HL-60/S4 treated with retinoic acid at 250 ng/mL for 4 days and 3 days (cell line): ENCODE results near the gene TNK2.

Experiments used
- in situ Hi-C: fragments of 300-500 bp; cut with MboI; formaldehyde crosslinking; loops from 2 replicates; pipeline ENCODE4 v1.7.0; 2022; ENCODE audit warnings: low sequenced_read_pairs

Gene TNK2

DNA sequence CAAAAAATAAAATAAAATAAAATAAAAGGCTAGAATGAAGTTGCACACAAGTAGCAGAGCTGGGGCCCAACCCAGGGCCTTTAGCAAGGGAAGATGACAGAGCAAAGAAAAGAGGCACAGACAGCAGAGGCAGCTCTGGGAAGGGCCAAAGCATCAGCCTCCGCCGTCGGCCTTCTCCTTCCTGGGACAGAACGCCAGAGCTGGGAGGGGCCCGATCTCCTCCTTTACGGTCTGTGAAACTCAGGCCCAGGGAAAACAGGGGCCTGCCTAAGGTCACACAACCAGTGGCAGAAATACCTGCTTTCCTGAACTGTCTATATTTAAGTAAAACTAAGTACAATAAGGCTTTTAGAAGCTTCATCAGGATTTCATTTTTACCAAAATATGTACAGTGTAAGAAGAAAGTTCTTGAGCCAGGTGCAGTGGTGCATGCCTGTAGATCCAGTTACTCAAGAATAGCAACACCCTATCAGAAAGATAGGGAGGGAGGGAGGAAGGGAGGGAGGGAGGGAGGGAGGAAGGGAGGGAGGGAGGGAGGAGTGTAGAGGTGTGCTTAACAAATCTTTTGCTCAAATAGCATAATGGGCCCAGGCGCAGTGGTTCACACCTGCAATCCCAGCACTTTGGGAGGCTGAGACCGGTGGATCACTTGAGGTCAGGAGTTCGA is 53.6 kb downstream of the TNK2 start:
- in situ Hi-C loops = no loop called here

DNA sequence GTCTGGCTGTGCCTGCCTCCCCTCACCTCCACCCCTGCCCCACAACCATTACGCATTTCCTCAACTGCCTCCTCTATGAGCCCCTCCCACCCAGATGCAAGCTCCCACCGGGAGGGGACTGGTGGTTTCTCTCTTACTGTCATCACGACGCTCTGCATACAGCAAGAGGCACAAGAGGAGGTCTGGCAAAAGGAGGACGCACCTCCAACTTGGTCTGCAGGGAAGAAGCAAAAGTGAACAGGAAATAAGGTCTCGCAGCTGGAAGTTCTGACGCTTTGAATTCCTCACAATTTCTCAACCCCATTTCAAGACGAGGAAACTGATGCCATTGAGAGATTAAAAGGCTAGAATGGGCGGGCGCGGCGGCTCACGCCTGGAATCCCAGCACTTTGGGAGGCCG is 54.4 kb downstream of the TNK2 start:
- in situ Hi-C loops = no loop called here

DNA sequence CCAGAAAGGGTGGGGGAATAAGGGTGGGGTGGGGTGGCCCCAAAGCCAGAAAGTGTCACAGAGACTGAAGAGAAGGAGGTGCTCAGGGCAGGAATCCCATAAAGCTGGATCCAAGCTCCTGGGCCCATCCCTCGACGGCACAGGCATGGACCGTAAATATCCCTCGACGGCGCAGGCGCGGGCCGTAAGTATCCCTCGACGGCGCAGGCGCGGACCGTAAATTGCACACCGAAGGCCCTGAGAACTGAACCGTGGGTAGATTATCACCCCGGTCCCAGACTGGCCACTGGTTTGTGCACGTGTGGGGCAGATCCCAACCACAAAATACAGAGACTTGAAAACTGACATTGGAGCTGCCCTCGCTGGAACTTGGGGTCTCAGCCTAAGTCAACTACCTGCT is 55.3 kb downstream of the TNK2 start:
- in situ Hi-C loops = no loop called here

DNA sequence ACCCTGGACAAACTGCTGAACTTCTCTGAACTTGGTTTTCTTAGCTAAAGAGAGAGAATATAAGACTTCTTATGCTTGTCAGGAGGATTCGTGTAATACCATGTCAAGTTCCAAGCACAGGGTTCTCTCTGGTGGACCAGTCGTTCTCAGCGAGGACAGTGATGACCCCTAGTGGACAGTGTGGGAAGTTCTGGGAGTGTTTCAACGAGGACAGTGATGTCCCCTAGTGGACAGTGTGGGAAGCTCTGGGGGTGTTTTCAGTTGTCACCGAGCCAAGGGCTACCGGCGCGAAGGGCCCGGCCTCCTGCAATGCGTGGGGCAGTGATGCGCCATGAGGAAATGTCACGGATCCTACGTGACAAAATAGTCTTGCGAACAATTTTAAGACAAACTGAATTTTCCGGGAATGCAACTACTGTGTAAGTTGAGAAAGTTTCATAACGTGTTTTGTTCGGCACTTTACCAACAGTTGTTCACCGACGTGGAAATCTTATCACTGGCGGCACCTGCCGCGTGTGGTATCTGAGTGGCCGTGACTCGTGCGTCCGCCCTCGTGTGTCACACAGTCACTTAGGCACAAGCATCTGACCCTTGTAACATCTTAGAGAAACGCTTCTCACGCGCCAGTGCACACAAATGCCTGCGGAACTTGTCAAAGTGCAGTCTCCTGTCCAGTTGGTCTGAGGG is 57.4 kb downstream of the TNK2 start:
- in situ Hi-C loops = no loop called here

DNA sequence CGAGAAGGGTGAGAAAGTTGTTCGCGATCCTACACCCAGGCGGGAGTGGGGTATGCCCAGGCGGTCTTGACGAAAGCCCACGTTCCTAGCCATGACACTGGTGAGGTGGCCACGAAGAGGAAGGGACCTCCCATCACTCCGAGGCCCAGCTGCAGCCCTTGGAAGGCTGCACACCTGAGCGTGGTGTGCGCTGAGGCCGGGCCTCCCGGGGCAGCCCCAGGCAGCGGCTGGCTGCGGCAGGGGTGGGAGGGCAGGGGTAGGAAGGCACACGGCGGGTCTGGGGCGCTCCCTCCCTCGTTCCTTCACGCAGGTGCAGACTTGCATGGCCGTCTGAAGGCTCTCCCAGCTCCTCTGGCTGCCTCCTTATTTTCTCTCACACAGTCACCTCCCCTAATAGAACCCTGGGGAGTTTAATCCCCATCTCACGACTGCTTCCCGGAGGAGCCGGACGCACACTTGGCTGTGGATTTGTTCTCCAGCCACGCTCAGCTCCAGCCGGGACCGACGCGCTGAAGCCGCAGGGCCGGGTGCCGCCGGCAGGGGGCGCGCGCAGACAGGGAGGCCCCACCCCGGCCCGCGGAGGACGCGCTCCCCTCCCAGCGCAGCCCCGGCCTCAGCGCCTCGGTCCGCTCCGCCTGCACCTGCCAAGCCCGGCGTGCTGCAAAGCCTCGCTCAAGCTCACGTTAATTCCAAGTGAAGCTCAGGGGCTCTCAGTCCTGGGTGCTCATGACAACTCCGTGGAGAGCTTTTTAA is 58.9 kb downstream of the TNK2 start:
- in situ Hi-C loops = no loop called here

DNA sequence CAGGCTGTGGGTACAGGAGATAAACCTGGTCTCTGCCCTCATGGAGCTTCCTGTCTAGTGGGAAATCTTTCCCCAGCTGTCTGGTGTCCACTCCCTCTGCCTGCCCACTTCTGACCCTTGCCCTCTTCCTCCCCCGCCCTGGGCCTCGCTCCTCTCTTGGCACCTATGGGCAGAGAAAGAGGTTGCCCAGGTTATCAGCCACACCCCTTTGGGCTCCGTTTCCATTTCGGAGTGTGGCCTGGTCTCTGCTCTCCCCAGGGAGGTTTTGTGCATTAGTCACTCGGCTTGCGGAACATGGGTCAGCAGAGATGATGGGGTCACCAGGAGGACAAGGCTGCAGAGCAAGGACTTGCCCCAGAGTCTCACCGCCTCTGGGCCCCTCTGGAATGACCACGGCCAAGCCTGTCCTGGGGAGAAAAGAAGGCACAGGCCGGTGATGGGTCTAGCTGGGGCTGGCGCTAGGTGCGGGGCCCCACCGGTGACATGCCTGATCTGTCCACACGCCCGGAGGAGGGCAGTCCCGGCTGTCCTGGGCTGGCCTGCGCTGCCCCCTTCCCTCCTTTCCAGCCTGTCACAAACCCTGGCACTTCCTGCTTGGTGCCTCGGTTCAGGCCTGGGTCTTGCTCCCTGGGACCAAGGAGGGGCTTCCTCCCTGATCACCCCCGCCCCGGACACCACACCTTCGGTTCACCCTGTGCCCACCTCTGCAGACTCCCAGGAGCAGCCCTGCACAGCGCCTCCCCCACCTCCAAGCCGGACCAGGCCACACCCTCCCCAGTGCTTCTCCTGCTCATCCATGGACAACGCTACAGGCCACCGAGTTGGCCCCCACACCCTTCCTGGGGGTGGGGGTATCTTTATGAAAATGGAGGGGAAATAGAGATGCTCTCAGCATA is 61.0 kb downstream of the TNK2 start:
- in situ Hi-C loops = no loop called here

DNA sequence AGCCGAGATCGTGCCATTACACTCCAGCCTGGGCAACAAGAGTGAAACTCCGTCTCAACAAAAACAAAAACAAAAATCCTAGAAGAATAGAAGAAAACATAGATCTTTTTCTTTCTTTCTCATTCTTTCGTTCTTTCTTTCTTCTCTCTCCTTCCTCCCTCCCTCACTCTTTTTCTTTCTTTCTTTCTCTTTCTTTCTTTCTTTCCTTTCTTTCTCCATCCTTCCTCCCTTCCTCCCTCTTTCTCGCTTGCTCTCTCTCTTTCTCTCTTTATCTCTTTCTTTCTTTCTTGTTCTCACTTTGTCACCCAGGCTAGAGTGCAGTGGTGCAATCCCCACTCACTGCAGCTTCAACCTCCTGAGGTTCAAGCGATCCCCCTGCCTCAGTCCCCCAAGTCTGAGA is 62.9 kb downstream of the TNK2 start:
- in situ Hi-C loops = no loop called here

DNA sequence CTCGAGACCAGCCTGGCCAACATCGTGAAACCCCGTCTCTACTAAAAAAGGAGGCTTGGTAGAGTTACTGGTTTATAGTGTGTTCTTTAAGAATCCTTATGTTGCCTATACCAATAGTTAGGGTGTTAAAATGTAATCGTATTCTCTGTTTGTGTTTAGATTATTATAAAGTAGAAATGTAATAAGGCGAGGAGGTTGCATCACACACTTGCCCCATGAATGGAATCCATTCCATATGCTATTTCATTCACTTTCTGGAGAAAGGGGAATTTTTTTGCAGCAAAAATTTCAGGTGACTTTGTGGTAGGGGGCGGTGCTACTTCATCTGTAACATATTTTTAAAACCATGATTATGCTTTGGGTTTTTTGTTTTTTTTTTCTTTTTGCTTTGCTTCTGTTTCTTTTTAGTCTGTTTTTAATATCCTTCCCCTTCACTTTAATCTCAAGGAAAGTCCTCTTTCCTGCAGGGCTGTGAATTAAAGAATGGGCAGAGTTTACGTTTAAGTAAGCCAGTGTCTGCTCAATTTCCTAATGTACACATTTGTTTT is 63.6 kb downstream of the TNK2 start:
- in situ Hi-C loops = no loop called here

DNA sequence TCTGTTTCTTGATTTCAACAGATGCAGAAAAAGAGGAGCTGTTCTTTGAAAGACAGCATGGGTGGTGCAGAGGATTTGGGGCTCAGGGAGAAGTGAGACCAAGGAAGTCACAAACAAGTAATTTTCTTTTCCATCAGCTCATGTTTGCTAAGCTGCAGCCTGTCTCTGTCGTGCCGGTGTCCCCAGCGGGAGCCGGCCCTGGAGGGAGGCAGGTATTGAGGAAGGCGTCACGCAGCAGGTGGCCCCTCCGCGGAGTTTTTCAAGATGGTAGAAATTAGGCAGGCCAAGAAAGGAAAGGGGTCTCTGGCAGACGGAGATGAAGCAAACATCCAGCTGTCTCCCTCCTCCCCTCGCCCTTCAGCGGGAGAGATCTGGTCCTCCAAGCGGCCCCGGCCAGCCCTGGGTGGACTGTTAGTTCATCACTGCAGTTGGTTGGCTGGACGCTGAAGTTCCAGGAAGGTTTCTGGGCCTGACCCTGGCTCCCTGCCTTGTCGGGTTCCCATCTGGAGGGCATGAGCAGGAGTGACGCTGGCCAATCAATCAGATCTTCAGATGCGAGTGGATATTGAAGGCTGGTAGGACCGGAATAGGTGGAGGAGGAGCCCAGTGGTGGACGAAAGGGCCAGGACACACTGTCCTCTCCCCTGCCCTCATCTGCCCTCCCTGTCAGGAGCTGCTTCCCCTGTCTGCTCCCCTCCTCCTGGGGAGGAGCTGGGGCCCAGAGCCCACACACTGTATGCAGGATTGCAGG is 68.9 kb downstream of the TNK2 start:
- in situ Hi-C loops = no loop called here

DNA sequence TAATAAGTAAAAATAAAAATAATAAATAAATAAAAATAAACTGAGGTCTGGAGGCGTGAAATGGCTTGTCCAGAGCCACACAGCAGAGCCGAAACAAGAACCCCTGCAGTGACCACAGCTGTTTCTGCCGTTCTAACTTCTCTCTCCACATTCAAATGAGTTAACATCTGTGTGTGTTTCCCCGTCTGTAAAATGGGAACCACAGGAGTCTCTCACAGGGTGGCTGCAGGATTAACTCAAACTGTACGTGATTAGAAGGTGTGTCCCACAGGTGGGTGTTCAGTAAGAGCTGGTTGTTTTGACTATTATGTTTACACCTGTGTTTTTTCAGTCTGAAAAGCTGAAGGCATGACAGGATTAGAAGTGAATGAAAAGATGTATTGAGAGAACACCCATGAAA is 69.6 kb downstream of the TNK2 start:
- in situ Hi-C loops = no loop called here

DNA sequence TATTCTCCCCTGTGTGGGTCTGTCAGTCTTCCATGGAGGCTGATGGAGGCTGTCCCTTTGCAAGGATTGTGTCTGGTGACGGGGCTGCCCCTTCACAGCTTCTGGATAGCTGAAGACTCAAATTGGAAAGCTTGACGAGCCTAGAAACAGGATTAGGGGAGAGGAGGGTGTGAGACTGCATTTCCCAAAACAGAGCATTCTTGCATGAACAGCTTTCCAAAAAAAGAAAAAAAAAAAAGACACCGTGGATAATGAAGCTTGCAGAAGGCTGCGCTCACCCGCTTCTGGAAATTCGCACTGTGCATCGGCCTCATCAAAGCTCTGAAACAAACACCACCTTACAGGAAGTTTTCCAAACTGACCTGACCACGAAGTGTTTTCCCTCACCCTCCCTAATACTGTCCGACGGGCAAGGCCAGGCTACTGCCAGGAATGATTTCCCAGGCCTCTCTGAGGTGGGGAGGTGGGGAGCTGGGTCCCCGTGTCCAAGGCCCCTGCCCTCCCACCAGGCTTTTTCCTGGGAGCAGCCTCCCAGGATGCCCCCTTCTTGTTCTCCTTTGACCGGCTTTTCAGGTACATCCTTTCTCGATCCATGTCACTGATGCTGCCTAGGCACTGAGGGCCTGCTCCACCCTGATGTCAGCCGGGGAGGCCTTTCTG is 71.7 kb downstream of the TNK2 start:
- in situ Hi-C loops = no loop called here

DNA sequence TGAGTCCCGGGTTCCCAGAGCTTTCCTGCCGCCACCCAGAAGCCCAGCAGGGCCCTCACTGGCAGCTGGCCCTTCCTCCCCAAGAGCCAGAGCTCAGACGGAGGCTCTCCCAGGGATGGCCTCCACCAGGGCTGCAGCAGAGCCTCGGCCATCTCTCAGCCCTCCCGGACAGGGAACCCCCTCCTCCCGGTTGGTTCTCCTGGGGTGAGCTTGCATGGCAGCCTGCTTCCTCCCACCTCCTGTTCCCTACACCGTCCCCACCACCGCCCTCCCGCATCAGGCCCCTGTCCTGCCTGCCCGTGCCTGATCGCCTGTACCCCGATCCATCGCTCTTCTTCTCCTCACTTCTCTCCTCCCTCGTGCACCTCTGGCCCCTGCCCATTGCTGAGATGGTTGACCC is 72.6 kb downstream of the TNK2 start:
- in situ Hi-C loops = no loop called here

DNA sequence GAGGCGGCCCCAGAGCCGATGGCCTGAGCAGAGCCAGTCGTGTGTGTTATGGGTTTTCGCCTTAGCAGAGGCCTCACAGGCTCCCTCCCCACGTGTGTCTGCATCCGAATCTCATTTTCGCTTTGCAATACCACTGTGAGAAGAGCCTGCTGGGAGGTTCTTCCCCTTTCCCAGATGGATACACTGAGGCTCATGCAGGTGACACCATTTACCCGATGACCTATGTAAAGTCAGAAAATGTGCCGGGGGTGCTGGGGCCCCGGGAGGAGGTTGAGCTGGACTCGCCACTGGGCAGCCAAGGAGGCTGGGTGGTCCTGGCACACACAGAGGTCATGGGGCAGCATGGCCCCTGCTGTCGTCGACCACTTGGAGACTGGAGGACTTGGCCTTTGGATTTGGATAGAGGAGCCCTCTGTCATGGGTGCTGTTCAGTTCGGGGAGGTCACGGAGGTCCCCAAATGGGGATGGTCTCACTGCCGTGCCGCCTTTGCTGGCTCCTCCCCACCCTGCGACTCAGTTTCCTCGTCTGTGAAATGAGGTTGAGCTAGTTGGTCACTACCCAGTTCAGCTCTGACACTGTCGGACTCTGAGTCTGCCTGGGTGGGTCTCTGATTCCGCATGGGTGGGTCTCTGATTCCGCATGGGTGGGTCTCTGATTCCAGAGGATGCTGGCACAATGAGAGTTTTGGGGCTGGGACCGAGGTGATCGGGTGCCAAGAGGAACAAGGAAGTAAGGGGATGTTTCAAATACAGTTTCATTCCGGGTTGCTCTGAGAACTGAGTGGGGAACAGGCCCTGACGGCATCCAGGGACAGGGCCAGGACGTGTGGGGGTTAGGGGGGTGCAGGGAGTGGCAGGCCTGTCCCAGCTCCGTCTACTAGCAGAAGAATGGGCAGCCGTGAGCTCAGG is 73.4 kb downstream of the TNK2 start:
- in situ Hi-C loops = no loop called here

DNA sequence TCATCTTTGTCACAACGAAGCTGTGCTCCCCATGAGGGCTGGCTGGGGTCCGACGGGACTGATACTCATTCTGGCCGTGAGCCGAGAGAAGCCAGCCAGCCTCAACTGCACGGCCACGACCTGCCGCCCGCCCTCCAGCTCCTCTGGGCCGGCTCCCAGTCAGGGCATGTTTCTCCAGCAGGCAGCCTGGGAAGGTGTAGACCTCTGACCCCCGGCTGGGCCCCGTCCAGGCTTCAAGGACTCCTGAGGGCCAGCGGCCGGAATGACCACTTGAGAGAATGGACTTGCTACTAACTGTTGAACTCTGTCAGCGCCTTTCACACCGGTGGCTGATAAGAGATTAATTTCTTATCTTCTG is 78.5 kb downstream of the TNK2 start:
- in situ Hi-C loops = no loop called here

DNA sequence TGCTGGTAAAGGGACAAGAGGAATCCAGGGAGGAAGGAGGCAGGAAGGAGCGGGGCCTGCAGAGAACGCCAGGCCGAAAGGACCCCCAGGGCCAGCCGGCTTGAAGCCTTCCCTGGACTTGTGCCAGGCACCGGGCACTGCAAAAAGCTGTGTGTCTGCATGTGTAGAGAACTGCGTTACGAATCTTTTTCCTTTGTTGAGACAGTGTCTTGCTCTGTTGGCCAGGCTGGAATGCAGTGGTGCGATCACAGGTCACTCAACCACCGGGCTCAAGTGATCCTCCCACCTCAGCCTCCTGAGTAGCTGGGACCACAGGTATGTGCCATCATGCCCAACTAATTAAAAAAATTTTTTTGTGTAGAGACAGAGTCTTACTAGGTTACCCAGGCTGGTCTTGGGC is 79.6 kb downstream of the TNK2 start:
- in situ Hi-C loops = no loop called here

DNA sequence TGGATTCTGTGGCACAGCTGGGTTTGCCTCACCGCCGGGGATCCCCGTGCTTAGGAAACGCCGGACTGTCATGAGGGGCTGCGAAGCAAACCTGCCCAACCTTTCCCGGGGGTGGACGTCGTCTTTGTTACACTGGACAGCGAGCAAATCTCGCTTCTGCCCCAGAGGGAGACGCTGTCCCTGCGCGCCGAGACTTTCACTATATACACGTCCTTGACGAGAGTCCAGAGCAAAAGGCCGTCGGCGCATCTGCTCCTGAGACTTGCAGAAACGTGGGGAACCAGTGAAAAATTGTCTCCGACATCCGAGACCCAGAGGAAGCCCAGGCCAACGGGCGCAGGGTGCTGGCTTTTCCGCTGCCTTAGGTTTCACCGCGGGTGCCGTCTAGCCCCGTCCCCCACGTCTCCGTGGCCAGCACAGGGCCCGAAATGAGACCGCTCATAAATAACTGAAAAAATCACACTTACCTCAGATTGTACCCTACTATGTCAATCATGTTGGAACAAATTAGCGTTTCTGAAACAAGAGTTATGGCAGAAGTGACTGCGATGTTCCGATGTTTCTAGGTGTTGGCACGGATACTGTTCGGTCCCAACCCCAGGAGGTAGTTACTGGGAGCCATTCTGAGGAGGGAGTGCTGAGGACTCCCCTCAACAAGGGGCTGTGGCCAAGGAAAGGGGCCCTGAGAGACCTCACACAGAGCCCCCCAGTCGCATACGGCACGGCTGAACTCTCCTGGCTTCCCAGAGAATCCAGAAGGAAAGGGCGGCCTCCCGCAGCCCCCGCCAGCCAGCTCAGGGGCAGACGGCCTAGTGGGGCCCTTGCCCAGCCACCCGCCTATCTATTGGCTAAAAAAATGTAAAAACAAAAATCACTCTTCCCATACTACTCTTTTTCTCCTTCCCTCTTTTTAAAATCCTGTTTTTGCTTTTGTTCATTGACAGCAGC is 82.2 kb downstream of the TNK2 start:
- in situ Hi-C loops = no loop called here

DNA sequence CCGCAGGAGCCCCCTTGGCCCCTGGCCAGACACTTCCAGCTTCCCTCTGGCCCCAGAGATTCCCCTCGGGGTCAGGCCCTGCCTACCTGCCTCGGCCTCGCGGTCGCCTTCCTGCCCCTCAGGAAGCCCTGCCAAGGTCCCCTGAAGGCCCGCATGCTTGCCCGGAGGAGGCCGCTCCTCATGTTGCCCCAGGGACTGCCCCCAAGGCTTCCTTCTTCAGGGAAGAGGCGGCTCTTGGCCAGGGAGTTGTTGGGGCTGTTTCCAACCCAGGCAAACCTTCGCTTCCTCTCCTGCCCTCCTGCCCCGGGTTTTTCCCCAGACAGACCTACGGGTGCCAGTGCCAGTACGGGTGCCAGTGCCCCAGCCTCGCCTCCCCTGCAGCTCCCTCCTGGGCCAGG is 83.2 kb downstream of the TNK2 start:
- in situ Hi-C loops = no loop called here
